Calu3 (cell line): Measurements from ENCODE around the gene ZC3H12D. TPM values are rescaled to one million over a fixed set of nuclear protein-coding genes. Genes with fewer than 3 reads are reported as not detected.

Source experiments
- BruUV-seq: library from RNA; stranded (reverse); fragments of 400-500 nt; replicated peaks from 2 replicates; lab custom pipeline; 2021; lab: Mats Ljungman, UMichigan
- CTCF ChIA-PET: fragments of 300-600 bp; sonication (Branson Sonifier 250); formaldehyde crosslinking; loops from one replicate; lab custom pipeline; 2022; ENCODE audit warnings: antibody characterized with exemption; lab: Charles Lee
- DNase-seq: peaks from one replicate; pipeline ENCODE4 v3.0.0; 2022
- H3K27ac Mint-ChIP-seq: one replicate; pipeline ENCODE4 v1.8.0; 2022; ENCODE audit warnings: mixed read lengths; ENCODE audit not compliant: unreplicated experiment
- H3K27me3 Mint-ChIP-seq: one replicate; pipeline ENCODE4 v1.8.0; 2022; ENCODE audit warnings: mixed read lengths; ENCODE audit not compliant: unreplicated experiment
- H3K36me3 Mint-ChIP-seq: one replicate; pipeline ENCODE4 v1.8.0; 2022; ENCODE audit warnings: mild to moderate bottlenecking, moderate library complexity, mixed read lengths; ENCODE audit not compliant: insufficient read depth, unreplicated experiment
- H3K4me1 Mint-ChIP-seq: one replicate; pipeline ENCODE4 v1.8.0; 2022; ENCODE audit warnings: mild to moderate bottlenecking, low read depth, mixed read lengths; ENCODE audit not compliant: unreplicated experiment
- H3K4me3 Mint-ChIP-seq: one replicate; pipeline ENCODE4 v1.8.0; 2022; ENCODE audit warnings: mild to moderate bottlenecking, low read depth, moderate library complexity, mixed read lengths; ENCODE audit not compliant: unreplicated experiment
- H3K9me3 Mint-ChIP-seq: one replicate; pipeline ENCODE4 v1.8.0; 2022; ENCODE audit warnings: low read depth, mixed read lengths; ENCODE audit not compliant: unreplicated experiment
- intact Hi-C: fragments of 100-400 bp; cut with micrococcal nuclease; formaldehyde crosslinking; loops from one replicate; pipeline ENCODE4 v1.10.0; 2022; ENCODE audit not compliant: unreplicated experiment
- total RNA-seq: library from RNA; stranded (reverse); gene quantifications from 2 replicates; pipeline ENCODE4 v1.2.3, GENCODE V29; 2022
- TF ChIP-seq, protein P1 (sequence below): fragments of 200-600 bp; IDR thresholded peaks from one replicate; pipeline ENCODE4 v1.8.0; 2022; ENCODE audit warnings: antibody characterized with exemption; ENCODE audit not compliant: unreplicated experiment

Gene ZC3H12D
- total RNA-seq, 1 experiment from 2014 or later: 0.05 TPM

DNA sequence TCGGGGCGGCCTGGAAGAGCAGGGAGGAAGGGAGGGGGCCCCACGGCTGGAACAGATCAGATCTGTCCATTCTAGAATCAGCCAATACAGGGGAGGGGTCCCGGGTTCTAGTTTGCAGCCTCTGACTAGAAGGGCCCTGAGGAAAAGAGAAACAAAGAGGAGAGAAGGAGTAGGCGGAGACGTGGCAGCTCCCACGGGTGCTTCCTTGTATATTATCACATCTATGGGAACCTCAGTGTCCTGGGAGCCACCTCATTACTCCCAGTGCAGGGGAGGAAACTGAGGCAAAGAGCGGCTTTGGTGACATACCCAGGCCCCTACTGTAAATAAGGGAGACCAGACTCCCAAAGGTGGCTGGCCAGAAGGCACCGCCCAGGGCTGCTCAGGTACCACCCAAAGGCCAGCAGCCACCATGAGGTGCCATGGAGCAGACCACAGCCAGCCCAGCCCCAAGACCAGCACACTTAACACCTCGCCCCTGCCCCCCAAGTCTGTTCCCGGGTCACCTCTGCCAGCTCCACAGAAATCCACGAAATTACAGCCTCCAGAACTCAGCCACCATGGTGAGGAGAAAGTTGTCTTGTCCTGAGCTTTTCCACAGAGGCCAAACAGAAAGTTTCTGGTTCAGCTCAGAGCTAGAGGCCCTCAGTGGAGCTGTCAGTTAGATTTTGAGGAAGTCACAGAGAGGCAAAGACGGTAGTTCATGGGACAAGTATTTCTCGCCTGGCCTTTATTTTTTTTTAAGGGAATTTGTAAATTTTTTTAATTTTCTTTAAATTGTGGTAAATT lies 2.1 kb downstream of the ZC3H12D start:
- CTCF ChIA-PET: no interaction called here
- H3K36me3 Mint-ChIP-seq: no peaks in the 10 kb centered on the region
- TF ChIP-seq, protein P1, sequence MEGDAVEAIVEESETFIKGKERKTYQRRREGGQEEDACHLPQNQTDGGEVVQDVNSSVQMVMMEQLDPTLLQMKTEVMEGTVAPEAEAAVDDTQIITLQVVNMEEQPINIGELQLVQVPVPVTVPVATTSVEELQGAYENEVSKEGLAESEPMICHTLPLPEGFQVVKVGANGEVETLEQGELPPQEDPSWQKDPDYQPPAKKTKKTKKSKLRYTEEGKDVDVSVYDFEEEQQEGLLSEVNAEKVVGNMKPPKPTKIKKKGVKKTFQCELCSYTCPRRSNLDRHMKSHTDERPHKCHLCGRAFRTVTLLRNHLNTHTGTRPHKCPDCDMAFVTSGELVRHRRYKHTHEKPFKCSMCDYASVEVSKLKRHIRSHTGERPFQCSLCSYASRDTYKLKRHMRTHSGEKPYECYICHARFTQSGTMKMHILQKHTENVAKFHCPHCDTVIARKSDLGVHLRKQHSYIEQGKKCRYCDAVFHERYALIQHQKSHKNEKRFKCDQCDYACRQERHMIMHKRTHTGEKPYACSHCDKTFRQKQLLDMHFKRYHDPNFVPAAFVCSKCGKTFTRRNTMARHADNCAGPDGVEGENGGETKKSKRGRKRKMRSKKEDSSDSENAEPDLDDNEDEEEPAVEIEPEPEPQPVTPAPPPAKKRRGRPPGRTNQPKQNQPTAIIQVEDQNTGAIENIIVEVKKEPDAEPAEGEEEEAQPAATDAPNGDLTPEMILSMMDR: no peak
- peaks cover 12% of the 10 kb centered on the region for H3K27me3 Mint-ChIP-seq
- no peak overlapping the region for H3K4me3 Mint-ChIP-seq
- H3K9me3 Mint-ChIP-seq: no peaks in the 10 kb centered on the region
- peaks cover 11% of the 10 kb centered on the region for H3K4me1 Mint-ChIP-seq
- no peak for DNase-seq
- BruUV-seq: no TSS peak
- no peak overlapping the region for H3K27ac Mint-ChIP-seq
- intact Hi-C loops: no loop called here

DNA sequence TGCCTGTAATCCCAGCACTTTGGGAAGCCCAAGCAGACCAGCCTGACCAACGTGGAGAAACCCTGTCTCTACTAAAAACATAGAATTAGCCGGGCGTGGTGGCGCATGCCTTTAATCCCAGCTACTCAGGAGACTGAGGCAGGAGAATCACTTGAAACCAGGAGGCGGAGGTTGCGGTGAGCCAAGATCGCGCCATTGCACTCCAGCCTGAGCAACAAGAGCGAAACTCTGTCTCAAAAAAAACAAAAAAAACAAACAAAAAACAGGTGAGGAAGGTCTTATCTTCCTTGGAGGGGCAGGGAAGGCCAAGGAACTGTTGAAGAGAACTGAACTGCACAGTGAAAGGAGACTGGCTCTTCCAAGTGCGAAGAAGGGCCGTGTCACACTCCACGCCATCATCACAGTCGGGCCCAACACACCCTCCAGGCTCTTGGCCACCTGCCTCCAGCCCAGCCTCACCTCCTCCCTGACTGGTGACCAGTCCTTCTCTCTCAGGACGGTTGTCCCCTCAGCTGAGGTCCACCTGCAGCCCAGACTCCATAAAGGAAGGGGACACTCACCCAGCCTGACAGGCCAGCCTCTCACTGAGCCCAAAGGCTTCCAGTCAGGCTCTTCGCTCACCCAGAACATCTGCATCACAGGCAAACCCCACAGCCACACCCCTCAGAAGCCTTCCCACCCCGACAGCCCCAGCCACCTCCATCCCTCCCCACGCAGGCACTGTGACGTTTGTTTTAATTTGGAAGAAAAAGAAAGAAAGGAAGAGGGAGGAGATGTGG lies 4.1 kb downstream of the ZC3H12D start:
- no peak overlapping the region for H3K27ac Mint-ChIP-seq
- H3K27me3 Mint-ChIP-seq: peaks cover 12% of the 10 kb centered on the region
- DNase-seq: no peak
- H3K4me1 Mint-ChIP-seq: peaks cover 11% of the 10 kb centered on the region
- H3K9me3 Mint-ChIP-seq: no peaks in the 10 kb centered on the region
- H3K36me3 Mint-ChIP-seq: no peaks in the 10 kb centered on the region
- TF ChIP-seq, protein P1: no peak
- CTCF ChIA-PET: no interaction called here
- intact Hi-C loops: no loop called here
- no TSS peak for BruUV-seq
- H3K4me3 Mint-ChIP-seq: no peak overlapping the region

DNA sequence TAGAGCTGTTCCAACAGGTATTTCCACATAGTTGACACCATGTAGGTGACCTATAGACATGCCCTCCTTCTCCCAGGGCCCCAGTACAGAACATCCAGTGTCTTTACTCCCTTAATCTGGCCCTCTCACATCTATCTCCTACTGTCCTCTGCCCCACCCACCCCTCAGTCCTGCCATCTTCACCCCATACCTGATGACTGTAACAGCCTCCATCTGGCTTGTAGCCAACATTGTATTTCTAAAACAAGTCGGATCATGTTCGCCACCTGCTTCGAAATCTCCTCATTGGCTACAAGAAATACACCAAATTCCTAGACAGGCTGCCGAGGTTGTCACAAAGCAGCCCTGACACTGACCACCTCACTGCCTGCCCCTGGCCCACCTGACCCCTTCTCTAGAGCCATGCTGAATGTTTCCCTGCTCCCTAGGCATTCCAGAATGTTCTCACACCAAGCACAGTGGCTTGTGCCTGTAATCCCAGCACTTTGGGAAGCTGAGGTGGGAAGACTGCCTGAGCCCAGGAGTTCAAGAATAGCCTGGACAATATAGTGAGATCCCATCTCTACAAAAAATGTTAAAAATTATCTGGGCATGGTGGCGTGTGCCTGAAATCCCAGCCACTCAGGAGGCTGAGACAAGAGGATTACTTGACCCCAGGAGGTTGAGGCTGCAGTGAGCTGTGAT lies 6.0 kb downstream of the ZC3H12D start:
- Mint-ChIP-seq H3K27ac (no peak overlapping the region), H3K4me1 (no peaks in the 10 kb centered on the region), H3K9me3 (no peaks in the 10 kb centered on the region), H3K4me3 (no peak overlapping the region), H3K36me3 (no peaks in the 10 kb centered on the region), H3K27me3 (peaks cover 14% of the 10 kb centered on the region)
- CTCF ChIA-PET: no interaction called here
- TF ChIP-seq, protein P1: no peak
- intact Hi-C loops: no loop called here
- no peak for DNase-seq
- BruUV-seq: no TSS peak

DNA sequence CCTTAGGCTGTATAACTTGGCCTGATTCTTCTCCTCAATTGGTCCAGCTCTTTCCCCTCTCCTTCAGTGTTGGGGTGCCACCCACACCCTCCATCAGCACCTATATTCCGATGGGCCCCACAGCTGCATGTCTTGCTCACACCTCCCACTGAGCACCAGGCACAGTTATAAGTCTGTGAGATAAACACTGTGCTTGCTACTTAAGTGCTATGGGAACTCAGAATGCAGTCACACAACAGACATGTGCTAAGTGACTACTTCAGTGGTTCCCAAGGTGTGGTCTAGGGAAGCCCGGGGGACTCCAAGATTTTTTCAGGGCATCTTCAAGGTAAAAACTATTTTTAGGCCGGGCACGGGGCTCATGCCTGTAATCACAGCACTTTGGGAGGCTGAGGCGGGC lies 7.3 kb downstream of the ZC3H12D start:
- Mint-ChIP-seq H3K9me3 (no peaks in the 10 kb centered on the region), H3K4me3 (no peak overlapping the region)
- no TSS peak for BruUV-seq

More for the DNA sequence above, 7.3 kb downstream of the ZC3H12D start:
- Mint-ChIP-seq H3K4me1 (no peaks in the 10 kb centered on the region), H3K27ac (no peak overlapping the region), H3K36me3 (no peaks in the 10 kb centered on the region), H3K27me3 (peaks cover 21% of the 10 kb centered on the region)
- TF ChIP-seq, protein P1: no peak
- intact Hi-C loops: loop anchor here (2.0 kb wide), 1 partner anchor 37 kb away; no protein-coding TSS in a partner anchor
- DNase-seq: no peak
- CTCF ChIA-PET: interaction anchor here (0.7 kb wide), 1 partner anchor 9 kb away, joined by 3 read pairs; no protein-coding TSS in a partner anchor
